Measurements from ENCODE around the gene RNU2-1.
"Not testable (repeated sequence)": the region's sequence is repeated elsewhere in the genome, so short reads cannot be mapped to it uniquely, and the experiment has no call there.

Gene RNU2-1

DNA sequence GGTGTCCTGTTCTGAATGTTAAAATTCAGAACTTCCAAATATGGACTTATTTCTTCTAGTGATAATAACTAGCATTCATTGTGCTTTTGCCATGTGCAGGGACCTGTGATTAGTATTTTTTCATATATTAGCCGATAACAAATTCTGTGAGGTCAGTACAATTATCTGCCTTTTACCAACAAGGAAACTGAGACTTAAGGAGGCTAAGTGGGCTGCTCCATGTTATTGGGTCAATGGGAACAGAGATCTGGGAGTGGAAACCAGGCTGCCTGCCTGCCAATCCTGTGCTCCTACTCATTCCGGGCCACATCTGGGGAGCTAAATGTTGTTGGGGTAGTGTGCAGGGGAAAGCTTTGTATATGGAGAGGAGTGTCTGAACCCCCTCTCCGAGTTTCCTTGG lies 18.4 kb downstream of the RNU2-1 start:
- no peak for DNase-seq

DNA sequence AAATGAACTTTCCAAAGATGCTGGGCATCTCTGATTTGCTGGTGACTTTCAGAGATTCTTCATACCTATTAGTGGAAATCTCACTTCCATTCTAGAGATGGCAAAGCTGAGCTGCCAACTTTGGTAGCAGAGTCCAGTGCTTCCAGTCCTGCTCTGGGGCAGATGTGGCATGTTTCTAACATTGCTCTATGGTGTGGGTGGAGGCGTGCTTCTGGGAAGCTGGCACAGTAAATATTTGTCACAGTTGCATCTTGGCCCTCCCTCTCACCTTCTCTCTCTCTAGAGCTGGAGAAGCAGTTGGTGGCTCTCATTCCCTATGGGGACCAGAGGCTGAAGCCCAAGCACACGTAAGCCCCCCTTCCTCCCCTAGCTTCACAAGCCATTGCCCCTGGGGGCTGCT lies 20.2 kb downstream of the RNU2-1 start:
- DNase-seq, result no peak

DNA sequence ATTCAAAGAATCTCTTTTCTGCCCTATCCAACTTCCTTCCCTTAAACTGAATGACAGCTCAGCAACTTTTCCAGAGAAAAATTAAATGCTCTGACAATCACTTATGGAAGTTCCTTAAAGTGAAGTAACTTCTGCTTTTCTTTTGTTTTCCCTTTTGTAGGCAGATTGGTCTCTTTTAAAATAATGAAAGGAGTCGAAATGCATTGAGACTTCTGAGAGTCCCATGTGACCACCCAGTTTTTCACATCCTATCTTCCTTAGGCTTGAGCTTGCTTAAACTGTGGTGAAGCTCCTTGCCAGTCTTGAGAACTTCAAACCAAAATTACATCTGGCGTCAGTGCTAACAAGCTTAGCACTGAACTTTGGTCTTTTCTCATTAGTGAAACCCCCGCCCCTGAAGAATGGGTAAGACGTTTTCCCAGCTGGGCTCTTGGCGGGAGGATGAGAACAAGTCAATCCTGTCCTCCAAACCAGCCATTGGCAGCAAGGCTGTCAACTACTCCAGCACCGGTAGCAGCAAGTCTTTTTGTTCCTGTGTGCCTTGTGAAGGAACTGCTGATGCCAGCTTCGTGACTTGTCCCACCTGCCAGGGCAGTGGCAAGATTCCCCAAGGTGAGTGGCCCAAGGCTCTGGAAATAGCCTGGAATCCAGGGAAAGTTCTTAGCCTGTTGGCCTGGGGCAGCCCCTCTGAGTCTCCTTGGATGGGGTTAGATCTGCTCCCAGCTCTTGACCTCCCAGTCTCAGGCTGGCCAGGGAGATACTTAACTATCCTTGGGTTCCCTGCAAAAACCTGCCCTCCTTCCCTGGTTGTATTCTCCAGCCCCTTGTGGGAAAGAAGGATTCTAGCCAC lies 20.9 kb downstream of the RNU2-1 start:
- DNase-seq, result no peak

DNA sequence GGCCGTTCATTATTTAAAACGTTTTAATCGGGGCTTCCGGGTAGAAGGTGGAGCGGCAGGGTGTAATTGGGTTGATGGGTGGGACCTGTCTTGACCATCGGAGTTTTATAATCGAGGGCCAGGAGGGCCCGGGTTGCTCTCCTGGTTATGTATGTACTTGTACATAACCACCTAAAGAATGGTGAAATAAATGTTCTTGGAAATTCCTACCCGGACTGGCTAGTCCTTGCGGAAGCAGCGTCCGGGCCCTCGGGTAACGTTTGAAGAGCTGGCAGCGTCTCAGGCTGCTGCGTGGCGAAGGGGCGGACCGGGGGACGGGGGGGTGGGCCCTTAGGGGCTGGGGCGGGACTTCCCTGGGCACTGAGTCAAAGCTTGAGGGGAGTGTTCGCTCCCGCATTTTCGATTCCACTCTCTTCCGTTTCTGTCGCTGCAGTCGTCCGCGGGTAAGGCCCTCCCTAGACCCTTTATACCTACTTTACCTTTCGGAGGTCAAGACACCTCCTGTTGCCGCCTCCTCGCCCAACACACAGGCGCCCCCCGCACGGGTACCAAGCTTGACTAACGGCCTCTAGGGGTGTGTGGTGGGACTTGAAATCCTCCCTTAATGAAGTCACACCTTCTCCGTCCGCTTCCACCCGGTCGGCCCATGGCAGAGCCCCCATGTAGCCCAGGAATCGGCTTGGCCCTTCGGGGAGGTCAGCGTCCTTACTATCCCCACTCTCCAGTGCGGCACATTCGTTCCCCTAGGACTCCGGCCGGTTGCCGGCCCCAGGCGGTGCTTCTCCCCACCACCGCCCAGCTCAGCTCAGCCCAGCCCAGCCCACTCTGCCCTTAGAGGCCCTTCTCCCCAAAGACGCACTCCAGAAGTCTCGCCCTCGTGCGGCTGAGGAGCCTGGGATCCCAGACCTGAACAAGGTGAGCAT lies 22.0 kb downstream of the RNU2-1 start, which contains the start of gene TMEM106A:
Gene TMEM106A, plus strand, starts transcription at position 396 of the 923 bp plus-strand sequence. CDS start 1,167 bp downstream, outside the sequence.
- DNase-seq, result no peak

DNA sequence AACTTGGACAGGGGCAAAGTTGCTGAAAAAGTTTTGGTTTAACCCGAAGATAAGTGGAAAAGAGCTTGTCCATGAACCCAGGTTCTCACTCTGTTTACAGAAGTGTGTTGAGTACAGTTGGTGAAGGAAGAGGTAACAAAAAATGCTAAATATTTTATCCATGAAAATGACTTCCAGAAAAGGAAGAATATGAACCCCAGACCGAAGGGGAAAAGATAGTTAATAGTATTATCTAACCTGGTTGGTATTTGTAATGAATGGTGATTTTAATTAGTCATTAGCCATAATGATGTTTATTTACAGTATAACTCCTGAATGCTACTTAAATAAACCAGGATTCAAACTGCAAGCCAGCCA lies 22.7 kb downstream of the RNU2-1 start:
- no peak for DNase-seq

DNA sequence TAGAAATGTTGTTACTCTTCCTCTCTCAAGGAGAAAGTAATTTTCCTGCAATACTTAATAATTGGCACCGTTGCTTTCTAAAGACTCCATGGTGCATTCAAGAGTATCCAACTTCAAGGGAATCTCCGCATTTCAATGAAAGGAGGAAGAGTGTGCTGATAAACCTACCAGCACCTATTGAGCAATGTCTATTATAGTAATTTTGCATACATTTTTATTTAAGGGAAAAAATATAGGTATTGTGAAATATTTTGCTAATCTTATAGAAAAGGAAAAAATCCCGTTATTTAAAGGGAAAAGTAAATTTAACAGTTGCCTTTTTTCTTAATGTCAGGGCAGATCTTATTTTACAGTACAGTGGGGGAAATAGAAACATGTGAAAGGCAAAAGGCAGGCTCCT lies 23.2 kb downstream of the RNU2-1 start:
- no peak for DNase-seq

DNA sequence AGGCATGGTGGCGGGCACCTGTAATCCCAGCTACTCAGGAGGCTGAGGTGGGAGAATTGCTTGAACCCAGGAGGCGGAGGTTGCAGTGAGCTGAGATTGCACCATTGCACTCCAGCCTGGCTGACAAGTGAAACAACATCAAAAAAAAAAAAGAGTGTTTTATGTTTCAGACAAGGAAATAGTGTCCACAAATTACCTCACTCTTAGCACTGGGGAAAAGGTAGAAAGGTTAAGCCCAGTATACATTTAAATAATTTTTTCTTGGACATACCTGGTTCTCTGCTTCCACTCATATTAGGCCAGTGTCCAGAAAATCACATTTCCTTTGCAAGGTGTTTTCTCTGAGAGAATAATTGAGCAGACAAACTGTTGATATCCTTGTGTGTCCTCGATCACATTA lies 30.8 kb downstream of the RNU2-1 start:
- not testable (repeated sequence) for DNase-seq

DNA sequence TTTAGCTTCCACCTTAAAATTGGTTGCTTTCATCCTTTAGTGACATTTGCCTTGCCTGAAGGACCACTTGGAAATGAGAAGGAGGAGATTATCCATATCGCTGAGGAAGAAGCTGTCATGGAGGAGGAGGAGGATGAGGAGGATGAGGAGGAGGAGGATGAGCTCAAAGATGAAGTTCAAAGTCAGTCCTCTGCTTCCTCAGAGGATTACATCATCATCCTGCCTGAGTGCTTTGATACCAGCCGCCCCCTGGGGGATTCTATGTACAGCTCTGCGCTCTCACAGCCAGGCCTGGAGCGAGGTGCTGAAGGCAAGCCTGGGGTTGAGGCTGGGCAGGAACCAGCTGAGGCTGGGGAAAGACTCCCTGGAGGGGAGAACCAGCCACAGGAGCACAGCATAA lies 33.6 kb downstream of the RNU2-1 start:
- DNase-seq, result no peak

DNA sequence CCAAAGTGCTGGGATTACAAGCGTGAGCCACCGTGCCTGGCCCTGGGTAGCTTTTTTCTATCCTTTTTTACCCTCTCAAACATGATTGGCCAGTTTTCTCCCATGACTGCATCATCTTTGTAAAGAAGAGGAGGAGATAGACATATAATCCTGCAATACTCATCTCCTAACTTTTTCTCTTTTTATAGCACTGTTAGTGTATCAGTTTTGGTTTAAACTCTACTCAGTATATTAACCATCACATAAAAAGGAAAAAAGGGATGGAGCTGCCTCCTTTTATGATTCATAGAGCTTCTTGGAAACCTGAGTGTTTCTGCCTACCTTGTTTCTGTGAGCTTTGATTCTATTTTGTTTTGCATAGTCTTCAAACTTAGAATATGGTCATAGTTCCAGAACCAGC lies 34.1 kb downstream of the RNU2-1 start:
- DNase-seq, result no peak

DNA sequence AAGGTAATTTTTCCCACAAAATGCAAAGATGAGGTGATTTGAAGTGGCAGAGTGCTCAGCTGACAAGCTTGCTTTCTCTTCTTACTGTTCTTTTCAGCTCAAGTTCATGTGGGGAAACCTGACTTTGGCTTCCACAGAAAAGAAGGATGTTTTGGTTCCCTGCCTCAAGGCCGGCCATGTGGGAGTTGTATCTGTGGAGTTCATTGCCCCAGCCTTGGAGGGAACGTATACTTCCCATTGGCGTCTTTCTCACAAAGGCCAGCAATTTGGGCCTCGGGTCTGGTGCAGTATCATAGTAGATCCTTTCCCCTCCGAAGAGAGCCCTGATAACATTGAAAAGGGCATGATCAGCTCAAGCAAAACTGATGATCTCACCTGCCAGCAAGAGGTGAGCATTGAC lies 40.5 kb downstream of the RNU2-1 start:
- DNase-seq, result no peak

DNA sequence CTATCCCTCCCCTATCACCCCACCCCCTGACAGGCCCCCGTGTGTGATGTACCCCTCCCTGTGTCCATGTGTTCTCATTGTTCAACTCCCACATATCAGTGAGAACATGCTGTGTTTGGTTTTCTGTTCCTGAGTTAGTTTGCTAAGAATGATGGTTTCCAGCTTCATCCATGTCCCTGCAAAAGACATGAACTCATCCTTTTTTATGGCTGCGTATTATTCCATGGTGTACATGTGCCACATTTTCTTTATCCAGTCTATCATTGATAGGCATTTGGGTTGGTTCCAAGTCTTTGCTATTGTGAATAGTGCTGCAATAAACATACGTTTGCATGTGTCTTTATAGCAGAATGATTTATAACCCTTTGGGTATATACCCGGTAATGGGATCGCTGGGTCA lies 47.1 kb downstream of the RNU2-1 start:
- not testable (repeated sequence) for DNase-seq

DNA sequence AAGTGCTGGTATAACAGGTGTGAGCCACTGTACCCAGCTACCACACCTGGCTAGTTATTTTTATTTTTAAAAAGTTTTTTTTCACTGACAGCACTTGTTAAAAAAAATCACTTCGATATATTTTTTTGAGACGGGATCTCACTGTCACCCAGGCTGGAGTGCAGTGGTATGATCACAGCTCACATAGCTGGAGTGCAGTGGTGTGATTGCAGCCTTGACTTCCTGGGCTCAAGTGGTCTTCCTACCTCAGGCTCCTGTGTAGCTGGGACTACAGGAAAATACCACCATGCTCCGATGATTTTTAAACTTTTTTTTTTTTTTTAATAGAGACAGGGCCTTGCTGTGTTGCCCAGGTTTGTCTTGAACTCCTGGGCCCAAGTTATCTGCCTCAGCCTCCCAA lies 49.9 kb downstream of the RNU2-1 start:
- DNase-seq, result no peak
